ENCODE results near the gene MIER2. TPM values are rescaled to one million over a fixed set of nuclear protein-coding genes. Genes with fewer than 3 reads are reported as not detected.

MIER2 gene
- polyA plus RNA-seq, 1 of the 3 experiments (the other 2 are of a cell fraction) = 15.9 TPM

DNA sequence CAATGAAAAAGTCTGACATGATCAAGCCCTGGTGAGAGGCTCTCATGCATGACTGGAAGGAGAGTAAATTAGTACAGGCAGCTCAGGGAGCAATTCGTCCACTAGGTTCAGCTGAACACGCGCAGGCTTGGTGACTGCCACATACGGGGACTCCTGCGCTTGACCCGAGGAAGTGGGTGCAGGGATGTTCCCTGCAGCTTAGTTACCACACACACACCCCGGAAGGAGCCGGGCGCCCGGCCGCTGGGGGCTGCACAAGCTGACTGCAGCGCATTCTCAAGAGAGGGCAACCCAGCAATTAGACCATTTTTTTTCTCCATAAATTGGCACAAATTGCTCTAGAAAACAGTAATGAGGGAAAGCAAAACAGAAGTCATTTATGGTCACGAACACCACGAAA, 23.0 kb upstream of the MIER2 start:
- Histone ChIP-seq H3K27me3 (ENCODE audit: insufficient read depth) (no peaks in the 10 kb centered on the region), H3K27ac (ENCODE audit: low read depth in 2 of 2, low read length in 1 of 2) (no peak overlapping the region), H4K20me1 (ENCODE audit: insufficient read depth) (no peaks in the 10 kb centered on the region), H3K9me2 (no peaks in the 10 kb centered on the region), H3K4me2 (no peak overlapping the region), H3K36me3 (replicated peaks in 1 of 2; ENCODE audit: control insufficient read depth in 1 of 2, insufficient read depth in 2 of 2, low read length in 1 of 2) (no peaks in the 10 kb centered on the region), H3K9ac (no peak overlapping the region), H2AFZ (ENCODE audit: low read depth) (no peak overlapping the region), H3K4me3 (ENCODE audit: low read depth in 2 of 2, low read length in 1 of 2) (no peak overlapping the region), H3K79me2 (ENCODE audit: insufficient read depth) (no peaks in the 10 kb centered on the region), H3K9me3 (no peaks in the 10 kb centered on the region), H3K4me1 (ENCODE audit: control insufficient read depth in 1 of 2, insufficient read depth in 2 of 2, low read depth in 1 of 2, low read length in 1 of 2) (peaks cover 0 to 12% of the 10 kb centered on the region in 2 experiments; a peak in 1 of 4 replicates), H3F3A (replicated peaks; ENCODE audit: insufficient read depth) (no peaks in the 10 kb centered on the region)
- CTCF ChIA-PET = no interaction called here
- DNase-seq = no peak
- WGBS (ENCODE audit: low lambda C conversion rate) = 66% methylated on average over 14 of the region's 14 CpGs
- TF ChIP-seq SMC3 (IDR thresholded peaks at IDR 0.05; ENCODE audit: low read depth, low read length) (no peak), TAF1 (IDR thresholded peaks at IDR 0.05; ENCODE audit: borderline replicate concordance, low read depth, low read length) (no peak), GABPA (IDR thresholded peaks at IDR 0.05; ENCODE audit: low read depth) (no peak), RAD21 (IDR thresholded peaks at IDR 0.05; ENCODE audit: low read length) (no peak)
- TF ChIP-seq, protein P1, sequence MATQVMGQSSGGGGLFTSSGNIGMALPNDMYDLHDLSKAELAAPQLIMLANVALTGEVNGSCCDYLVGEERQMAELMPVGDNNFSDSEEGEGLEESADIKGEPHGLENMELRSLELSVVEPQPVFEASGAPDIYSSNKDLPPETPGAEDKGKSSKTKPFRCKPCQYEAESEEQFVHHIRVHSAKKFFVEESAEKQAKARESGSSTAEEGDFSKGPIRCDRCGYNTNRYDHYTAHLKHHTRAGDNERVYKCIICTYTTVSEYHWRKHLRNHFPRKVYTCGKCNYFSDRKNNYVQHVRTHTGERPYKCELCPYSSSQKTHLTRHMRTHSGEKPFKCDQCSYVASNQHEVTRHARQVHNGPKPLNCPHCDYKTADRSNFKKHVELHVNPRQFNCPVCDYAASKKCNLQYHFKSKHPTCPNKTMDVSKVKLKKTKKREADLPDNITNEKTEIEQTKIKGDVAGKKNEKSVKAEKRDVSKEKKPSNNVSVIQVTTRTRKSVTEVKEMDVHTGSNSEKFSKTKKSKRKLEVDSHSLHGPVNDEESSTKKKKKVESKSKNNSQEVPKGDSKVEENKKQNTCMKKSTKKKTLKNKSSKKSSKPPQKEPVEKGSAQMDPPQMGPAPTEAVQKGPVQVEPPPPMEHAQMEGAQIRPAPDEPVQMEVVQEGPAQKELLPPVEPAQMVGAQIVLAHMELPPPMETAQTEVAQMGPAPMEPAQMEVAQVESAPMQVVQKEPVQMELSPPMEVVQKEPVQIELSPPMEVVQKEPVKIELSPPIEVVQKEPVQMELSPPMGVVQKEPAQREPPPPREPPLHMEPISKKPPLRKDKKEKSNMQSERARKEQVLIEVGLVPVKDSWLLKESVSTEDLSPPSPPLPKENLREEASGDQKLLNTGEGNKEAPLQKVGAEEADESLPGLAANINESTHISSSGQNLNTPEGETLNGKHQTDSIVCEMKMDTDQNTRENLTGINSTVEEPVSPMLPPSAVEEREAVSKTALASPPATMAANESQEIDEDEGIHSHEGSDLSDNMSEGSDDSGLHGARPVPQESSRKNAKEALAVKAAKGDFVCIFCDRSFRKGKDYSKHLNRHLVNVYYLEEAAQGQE (IDR thresholded peaks at IDR 0.05; ENCODE audit: low read depth, low read length) = no peak
- POLR2A ChIA-PET = no interaction called here

DNA sequence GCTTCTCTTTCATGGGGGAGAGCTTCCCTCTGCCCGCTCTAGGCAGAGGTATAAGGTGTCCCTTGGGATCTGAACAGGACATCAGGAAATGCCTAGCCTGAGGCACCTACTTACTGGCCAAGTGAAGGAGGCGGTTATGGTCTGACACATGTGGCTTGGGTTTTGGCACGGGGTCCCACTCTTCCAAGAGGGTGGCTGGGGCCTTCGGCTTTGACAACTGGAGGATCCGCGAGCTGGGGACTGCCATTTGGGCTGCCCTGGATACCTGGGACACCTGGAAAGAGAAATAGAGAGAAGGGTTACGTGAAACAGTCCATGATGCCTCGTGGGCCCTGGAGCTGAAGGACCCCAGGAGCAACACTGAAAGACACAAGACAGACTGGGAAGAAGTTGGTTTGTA, 22.4 kb upstream of the MIER2 start:
- H3K79me2 ChIP-seq (ENCODE audit: insufficient read depth) = no peaks in the 10 kb centered on the region
- peaks cover 0 to 6% of the 10 kb centered on the region in 2 experiments; a peak in 1 of 4 replicates for H3K4me1 ChIP-seq (ENCODE audit: control insufficient read depth in 1 of 2, insufficient read depth in 2 of 2, low read depth in 1 of 2, low read length in 1 of 2)
- H3K36me3 ChIP-seq (replicated peaks in 1 of 2; ENCODE audit: control insufficient read depth in 1 of 2, insufficient read depth in 2 of 2, low read length in 1 of 2) = no peaks in the 10 kb centered on the region
- H3K27ac ChIP-seq (ENCODE audit: low read depth in 2 of 2, low read length in 1 of 2) = no peak overlapping the region
- no peaks in the 10 kb centered on the region for H3K9me3 ChIP-seq
- POLR2A ChIA-PET = no interaction called here
- H4K20me1 ChIP-seq (ENCODE audit: insufficient read depth) = no peaks in the 10 kb centered on the region
- no peak overlapping the region for H3K4me3 ChIP-seq (ENCODE audit: low read depth in 2 of 2, low read length in 1 of 2)
- no peak overlapping the region for H3K9ac ChIP-seq
- no peak for DNase-seq
- CTCF ChIA-PET = no interaction called here
- H3F3A ChIP-seq (replicated peaks; ENCODE audit: insufficient read depth) = no peaks in the 10 kb centered on the region
- no peaks in the 10 kb centered on the region for H3K9me2 ChIP-seq
- H3K27me3 ChIP-seq (ENCODE audit: insufficient read depth) = no peaks in the 10 kb centered on the region
- WGBS (ENCODE audit: low lambda C conversion rate) = 48% methylated on average over 8 of the region's 8 CpGs
- no peak overlapping the region for H3K4me2 ChIP-seq
- no peak overlapping the region for H2AFZ ChIP-seq (ENCODE audit: low read depth)
- no peak for TF ChIP-seq GATA2 (CRISPR knock-in tag; IDR thresholded peaks at IDR 0.05)
- no peak for TF ChIP-seq EZH2phosphoT487 (IDR thresholded peaks at IDR 0.05; ENCODE audit: borderline replicate concordance, low read depth)
- TF ChIP-seq FOXJ3 (CRISPR knock-in tag; IDR thresholded peaks at IDR 0.05) = no peak
- no peak for TF ChIP-seq POLR2AphosphoS5 (IDR thresholded peaks at IDR 0.05; ENCODE audit: low read depth, low read length)
- TF ChIP-seq CHD2 (IDR thresholded peaks at IDR 0.05; ENCODE audit: low read length, partially characterized antibody) = no peak
- no peak for TF ChIP-seq RXRA (IDR thresholded peaks at IDR 0.05; ENCODE audit: borderline replicate concordance, low read depth)
- TF ChIP-seq JUND (IDR thresholded peaks at IDR 0.05) = no peak
- TF ChIP-seq, protein P2, sequence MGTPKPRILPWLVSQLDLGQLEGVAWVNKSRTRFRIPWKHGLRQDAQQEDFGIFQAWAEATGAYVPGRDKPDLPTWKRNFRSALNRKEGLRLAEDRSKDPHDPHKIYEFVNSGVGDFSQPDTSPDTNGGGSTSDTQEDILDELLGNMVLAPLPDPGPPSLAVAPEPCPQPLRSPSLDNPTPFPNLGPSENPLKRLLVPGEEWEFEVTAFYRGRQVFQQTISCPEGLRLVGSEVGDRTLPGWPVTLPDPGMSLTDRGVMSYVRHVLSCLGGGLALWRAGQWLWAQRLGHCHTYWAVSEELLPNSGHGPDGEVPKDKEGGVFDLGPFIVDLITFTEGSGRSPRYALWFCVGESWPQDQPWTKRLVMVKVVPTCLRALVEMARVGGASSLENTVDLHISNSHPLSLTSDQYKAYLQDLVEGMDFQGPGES (IDR thresholded peaks at IDR 0.05; ENCODE audit: low read depth, low read length) = no peak
- TF ChIP-seq FOSL2 (IDR thresholded peaks at IDR 0.05; ENCODE audit: borderline replicate concordance, low read depth) = no peak
- no peak for TF ChIP-seq RCOR1 (IDR thresholded peaks at IDR 0.05; ENCODE audit: low read length)
- TF ChIP-seq, protein P3, sequence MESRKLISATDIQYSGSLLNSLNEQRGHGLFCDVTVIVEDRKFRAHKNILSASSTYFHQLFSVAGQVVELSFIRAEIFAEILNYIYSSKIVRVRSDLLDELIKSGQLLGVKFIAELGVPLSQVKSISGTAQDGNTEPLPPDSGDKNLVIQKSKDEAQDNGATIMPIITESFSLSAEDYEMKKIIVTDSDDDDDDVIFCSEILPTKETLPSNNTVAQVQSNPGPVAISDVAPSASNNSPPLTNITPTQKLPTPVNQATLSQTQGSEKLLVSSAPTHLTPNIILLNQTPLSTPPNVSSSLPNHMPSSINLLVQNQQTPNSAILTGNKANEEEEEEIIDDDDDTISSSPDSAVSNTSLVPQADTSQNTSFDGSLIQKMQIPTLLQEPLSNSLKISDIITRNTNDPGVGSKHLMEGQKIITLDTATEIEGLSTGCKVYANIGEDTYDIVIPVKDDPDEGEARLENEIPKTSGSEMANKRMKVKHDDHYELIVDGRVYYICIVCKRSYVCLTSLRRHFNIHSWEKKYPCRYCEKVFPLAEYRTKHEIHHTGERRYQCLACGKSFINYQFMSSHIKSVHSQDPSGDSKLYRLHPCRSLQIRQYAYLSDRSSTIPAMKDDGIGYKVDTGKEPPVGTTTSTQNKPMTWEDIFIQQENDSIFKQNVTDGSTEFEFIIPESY (IDR thresholded peaks at IDR 0.05; ENCODE audit: borderline replicate concordance, low read depth) = no peak
- TF ChIP-seq RAD21 (IDR thresholded peaks at IDR 0.05; ENCODE audit: low read length) = no peak
- TF ChIP-seq TAF1 (IDR thresholded peaks at IDR 0.05; ENCODE audit: borderline replicate concordance, low read depth, low read length) = no peak
- TF ChIP-seq SIN3A (IDR thresholded peaks at IDR 0.05; ENCODE audit: borderline replicate concordance, low read depth, low read length) = no peak
- no peak for TF ChIP-seq MXI1 (IDR thresholded peaks at IDR 0.05; ENCODE audit: low read depth, low read length)
- no peak for TF ChIP-seq ELF1 (IDR thresholded peaks at IDR 0.05)
- TF ChIP-seq GABPA (IDR thresholded peaks at IDR 0.05; ENCODE audit: low read depth) = no peak
